Cardiac septum (tissue), 1 donor: ENCODE data around the gene MLST8. TPM values are rescaled to one million over a fixed set of nuclear protein-coding genes. Genes with fewer than 3 reads are reported as not detected.

Experiments
- DNase-seq: peaks from one replicate; pipeline ENCODE4 v3.0.0-alpha.2; 2020; ENCODE audit warnings: low spot score
- intact Hi-C: fragments of 100-400 bp; cut with DNase I; formaldehyde crosslinking; loops from one replicate; pipeline ENCODE4 v1.14.0; 2022
- total RNA-seq: library from RNA; stranded (reverse); fragmentation: NEBNext Ultra II Directional; extraction: Animal tissue kit (Norgen Biotek cat#: 25700); gene quantifications from one replicate; pipeline ENCODE4 v1.2.1, GENCODE V29; 2021
- donor health status: DM: no; HTN: no; CAD: no.

MLST8 gene
- total RNA-seq, 1 donor from 2014 or later: 26.3 TPM

GRCh38 chr16:2186505-2186904 lies 18.7 kb upstream of the MLST8 start:
- DNase-seq: no peak
- intact Hi-C loops: no loop called here

GRCh38 chr16:2187212-2187611 lies 18.0 kb upstream of the MLST8 start:
- no peak for DNase-seq

GRCh38 chr16:2188395-2188794 lies 16.9 kb upstream of the MLST8 start:
- intact Hi-C loops: no loop called here

More at GRCh38 chr16:2187212-2187611, 18.0 kb upstream of the MLST8 start:
- intact Hi-C loops: no loop called here

GRCh38 chr16:2189252-2189893 lies 15.9 kb upstream of the MLST8 start:
- intact Hi-C loops: no loop called here
- DNase-seq: no peak

More at GRCh38 chr16:2188395-2188794, 16.9 kb upstream of the MLST8 start:
- DNase-seq: no peak

GRCh38 chr16:2190002-2190658 lies 15.1 kb upstream of the MLST8 start:
- intact Hi-C loops: no loop called here

GRCh38 chr16:2190659-2191445 lies 14.4 kb upstream of the MLST8 start:
- no peak for DNase-seq
- intact Hi-C loops: no loop called here

More at GRCh38 chr16:2190002-2190658, 15.1 kb upstream of the MLST8 start:
- DNase-seq: no peak

- intact Hi-C loops: no loop called here
These were observed 13.9 kb upstream of the MLST8 start for GRCh38 chr16:2191446-2191706.

GRCh38 chr16:2194166-2194834 lies 11.0 kb upstream of the MLST8 start:
- intact Hi-C loops: no loop called here
- DNase-seq: no peak

More at GRCh38 chr16:2191446-2191706, 13.9 kb upstream of the MLST8 start:
- no peak for DNase-seq

GRCh38 chr16:2194852-2195321 lies 10.4 kb upstream of the MLST8 start:
- intact Hi-C loops: no loop called here
- no peak for DNase-seq

GRCh38 chr16:2195322-2196161 lies 9.7 kb upstream of the MLST8 start:
- intact Hi-C loops: no loop called here
- DNase-seq: no peak

- intact Hi-C loops: no loop called here
- DNase-seq: no peak
These were observed 8.9 kb upstream of the MLST8 start, which contains the start of gene CASKIN1 for GRCh38 chr16:2196162-2196980. CASKIN1 (minus strand) TSS chr16:2196605; CDS start chr16:2196432, 173 bp downstream.

GRCh38 chr16:2196981-2197511 lies 8.2 kb upstream of the MLST8 start:
- DNase-seq: no peak
- intact Hi-C loops: no loop called here

- intact Hi-C loops: no loop called here
- no peak for DNase-seq
These were observed 7.5 kb upstream of the MLST8 start for GRCh38 chr16:2197765-2198164.

GRCh38 chr16:2198283-2198682 lies 7.0 kb upstream of the MLST8 start:
- DNase-seq: no peak
- intact Hi-C loops: no loop called here

GRCh38 chr16:2199095-2199494 lies 6.2 kb upstream of the MLST8 start:
- intact Hi-C loops: no loop called here
- DNase-seq: no peak

GRCh38 chr16:2199621-2200139 lies 5.6 kb upstream of the MLST8 start:
- intact Hi-C loops: no loop called here
- DNase-seq: no peak

GRCh38 chr16:2200313-2200712 lies 4.9 kb upstream of the MLST8 start:
- intact Hi-C loops: no loop called here
- no peak for DNase-seq
